22Rv1 (cell line): ENCODE measurements around the gene RBM4B.

Experiments used
- H3K27ac ChIP-seq: fragments of 450-650 bp; 2 replicates; pipeline ENCODE4 v1.5.1; 2017
- ZFX ChIP-seq: fragments of 450-650 bp; IDR thresholded peaks from 2 replicates; pipeline ENCODE4 v1.6.1; 2017; ENCODE audit warnings: antibody characterized with exemption, borderline replicate concordance
- TF ChIP-seq, protein P1 (sequence below): fragments of 450-650 bp; IDR thresholded peaks from 2 replicates; pipeline ENCODE4 v1.5.1; 2017; ENCODE audit warnings: mild to moderate bottlenecking

Gene RBM4B

DNA sequence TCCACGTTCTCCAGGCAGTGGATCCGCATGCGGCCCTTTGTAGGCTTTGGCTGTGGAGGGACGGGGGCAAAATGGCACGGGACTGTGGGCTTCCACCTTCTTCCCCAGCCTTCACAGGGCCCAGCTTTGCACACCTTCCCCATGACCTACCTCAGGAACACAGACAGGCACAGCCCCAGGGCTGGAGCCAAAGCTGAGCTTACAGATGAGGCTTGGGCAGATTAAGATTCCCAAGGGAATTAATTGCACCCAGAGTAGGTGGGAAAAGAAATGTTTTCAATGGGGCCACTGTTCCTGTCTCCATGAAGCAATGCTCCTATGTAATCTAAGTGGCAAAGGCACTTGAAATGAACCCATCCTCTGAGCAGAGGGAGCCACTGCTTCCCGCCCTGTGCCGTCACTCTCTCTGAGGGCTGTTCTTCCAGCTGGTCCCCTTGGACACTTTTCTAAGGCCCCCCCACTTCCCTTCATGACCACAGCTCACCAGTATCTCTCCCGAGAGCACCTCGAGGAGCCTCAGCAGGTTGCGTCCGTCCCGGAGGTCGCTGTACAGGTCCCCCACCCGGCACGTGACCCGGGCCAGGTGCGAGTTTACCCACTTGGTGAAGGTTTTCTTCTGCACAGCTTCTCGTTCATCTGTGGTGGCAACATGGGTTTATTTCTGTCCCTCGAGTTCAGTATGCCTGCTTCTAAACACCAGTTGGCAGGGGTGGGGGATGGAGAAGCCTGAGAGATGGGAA is 37.8 kb upstream of the RBM4B start:
- H3K27ac ChIP-seq = no peak overlapping the region
- TF ChIP-seq, protein P1, sequence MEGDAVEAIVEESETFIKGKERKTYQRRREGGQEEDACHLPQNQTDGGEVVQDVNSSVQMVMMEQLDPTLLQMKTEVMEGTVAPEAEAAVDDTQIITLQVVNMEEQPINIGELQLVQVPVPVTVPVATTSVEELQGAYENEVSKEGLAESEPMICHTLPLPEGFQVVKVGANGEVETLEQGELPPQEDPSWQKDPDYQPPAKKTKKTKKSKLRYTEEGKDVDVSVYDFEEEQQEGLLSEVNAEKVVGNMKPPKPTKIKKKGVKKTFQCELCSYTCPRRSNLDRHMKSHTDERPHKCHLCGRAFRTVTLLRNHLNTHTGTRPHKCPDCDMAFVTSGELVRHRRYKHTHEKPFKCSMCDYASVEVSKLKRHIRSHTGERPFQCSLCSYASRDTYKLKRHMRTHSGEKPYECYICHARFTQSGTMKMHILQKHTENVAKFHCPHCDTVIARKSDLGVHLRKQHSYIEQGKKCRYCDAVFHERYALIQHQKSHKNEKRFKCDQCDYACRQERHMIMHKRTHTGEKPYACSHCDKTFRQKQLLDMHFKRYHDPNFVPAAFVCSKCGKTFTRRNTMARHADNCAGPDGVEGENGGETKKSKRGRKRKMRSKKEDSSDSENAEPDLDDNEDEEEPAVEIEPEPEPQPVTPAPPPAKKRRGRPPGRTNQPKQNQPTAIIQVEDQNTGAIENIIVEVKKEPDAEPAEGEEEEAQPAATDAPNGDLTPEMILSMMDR = no peak
- TF ChIP-seq ZFX = no peak

DNA sequence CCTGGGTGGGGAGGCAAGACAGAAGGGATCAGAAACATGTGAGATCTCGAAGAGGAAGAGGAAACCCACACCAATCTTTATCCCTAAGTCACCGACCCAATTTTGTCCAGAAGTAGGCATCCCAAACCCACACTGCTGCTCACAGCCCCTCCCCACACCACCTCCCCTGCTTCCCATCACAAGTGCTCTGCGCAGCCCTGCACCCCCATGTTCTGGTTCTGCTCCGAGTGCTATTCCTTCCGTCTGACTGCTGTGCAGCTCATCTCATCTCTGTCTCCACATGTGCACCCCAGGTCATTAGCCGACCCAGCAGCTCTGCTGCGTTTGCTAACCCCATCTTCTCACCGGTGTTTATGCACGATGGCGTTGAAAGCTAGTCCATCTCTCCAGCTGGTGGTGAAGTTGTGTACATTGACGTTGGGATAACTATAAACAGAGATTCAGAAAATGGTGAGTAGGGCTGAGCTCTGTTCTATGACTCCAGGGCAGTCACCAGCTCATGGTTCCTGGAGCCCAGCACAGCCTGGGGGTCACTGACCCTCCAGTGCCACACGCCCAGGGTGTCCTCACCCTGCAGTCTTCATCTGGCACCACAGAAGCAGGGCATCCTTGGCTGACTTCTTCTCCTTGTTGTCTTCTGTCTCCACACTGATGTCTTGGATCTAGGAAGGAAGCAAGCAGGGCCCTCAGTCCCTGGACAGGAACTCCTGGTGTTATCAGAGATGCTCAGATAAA is 36.2 kb upstream of the RBM4B start:
- TF ChIP-seq ZFX = no peak
- TF ChIP-seq, protein P1 = no peak
- H3K27ac ChIP-seq = no peak overlapping the region

DNA sequence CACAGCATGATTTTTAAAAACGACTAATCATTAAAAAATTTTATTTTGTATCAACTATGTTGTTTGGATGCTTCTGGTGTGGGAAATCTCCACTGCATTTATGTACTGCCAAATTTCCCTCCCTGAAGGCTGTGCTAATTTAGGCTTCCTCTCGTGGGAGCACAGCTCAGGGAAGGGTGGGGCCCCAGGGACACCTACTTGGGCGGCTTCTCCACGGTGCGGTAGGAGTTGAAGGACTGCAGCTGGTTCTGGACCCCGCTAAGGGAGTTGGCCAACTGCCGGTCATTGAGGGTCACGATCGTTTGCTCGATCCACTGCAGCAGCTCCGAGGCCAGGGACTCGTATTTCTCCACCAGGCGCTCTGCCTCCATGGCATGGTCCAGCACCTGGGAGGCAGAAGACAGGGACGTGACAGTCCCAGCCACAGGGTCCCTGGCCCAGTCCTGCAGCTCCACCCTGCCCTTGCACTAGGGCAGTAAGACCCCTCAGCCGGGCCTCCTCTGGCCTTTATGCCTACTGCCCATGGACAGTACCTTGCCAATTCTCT is 32.8 kb upstream of the RBM4B start:
- H3K27ac ChIP-seq = no peak overlapping the region
- TF ChIP-seq, protein P1 = no peak
- TF ChIP-seq ZFX = no peak

DNA sequence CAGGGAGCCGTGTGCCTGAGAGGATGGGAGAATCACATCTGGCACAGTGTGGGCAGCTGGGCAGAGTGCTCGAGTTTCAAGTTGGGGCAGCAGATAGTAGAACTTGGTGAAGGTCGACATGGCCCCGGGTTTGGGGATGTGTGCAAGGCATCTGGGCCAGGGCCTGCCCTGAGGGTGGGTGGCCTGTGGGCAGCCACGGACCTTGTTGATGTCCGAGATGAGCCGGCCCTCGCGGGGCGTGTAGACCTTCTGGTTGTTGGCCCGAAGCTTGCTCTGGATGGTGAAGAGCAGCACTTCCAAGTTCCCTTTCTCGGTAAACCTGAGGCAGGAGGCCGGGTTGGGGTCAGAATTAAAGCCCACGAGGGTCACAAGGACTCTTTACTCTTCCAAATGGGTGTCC is 31.0 kb upstream of the RBM4B start:
- H3K27ac ChIP-seq = no peak overlapping the region
- TF ChIP-seq ZFX = no peak
- TF ChIP-seq, protein P1 = no peak

DNA sequence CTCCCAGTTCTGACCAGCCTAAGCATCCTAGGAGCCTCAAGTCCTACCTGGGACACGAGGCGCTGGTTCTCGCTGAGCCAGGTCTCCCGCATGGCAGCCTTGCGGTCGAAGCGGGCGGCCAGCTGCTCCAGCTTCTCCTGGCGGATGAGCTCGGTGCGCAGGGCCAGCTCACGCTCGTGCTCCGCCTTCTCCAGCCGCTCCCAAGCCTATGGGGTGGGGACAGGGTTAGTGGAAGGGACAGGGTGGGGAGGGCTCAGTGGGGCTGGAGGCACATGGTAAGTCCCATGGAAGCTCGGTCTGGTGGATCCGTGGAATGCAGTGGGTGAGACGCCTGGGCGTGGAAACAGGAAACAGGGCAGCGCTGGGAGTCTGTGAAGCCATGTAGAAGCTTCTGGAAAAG is 30.4 kb upstream of the RBM4B start:
- no peak overlapping the region for H3K27ac ChIP-seq
- TF ChIP-seq ZFX = no peak
- TF ChIP-seq, protein P1 = no peak

DNA sequence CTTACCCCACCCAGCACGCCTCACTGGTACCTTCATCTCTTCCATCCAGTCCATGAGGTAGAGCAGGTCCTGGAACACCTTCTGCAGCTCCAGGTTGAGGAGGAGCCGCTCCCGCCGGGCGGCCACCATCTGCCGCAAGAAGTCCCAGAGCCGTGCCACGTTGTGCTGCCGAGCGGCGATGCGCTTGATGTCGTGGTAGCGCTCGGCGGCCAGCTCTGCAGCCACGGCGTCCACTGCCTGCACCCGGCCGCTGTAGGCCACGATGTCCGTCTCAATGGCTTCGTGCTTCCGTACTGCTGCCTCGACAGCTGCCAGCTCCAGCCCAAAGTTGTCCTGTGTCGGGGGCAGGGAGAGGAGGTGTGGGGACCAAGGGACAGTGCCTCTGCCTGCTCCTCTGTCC is 29.8 kb upstream of the RBM4B start:
- H3K27ac ChIP-seq = no peak overlapping the region

More for the DNA sequence above, 29.8 kb upstream of the RBM4B start:
- no peak for TF ChIP-seq ZFX
- TF ChIP-seq, protein P1 = no peak
